HL-60 (cell line): ENCODE results near the gene NCDN.

Experiments used
- DNase-seq, 2 experiments: peaks; one replicate each; pipeline ENCODE4 v3.0.0-alpha.2; 2010 to 2020; ENCODE audit warnings: low read depth in 1 of 2, low spot score in 1 of 2
- H3K27ac ChIP-seq: fragments of 250-450 bp; sonication (Bioruptor Pico); replicated peaks from 2 replicates; pipeline ENCODE4 v1.5.1; 2020; ENCODE audit warnings: mild to moderate bottlenecking, moderate library complexity
- H3K27me3 ChIP-seq: fragments of 250-450 bp; sonication (Bioruptor Pico); 2 replicates; pipeline ENCODE4 v1.5.1; 2021; ENCODE audit warnings: mild to moderate bottlenecking, moderate library complexity; ENCODE audit not compliant: insufficient read depth, poor library complexity, severe bottlenecking
- H3K4me3 ChIP-seq: replicated peaks from 2 replicates; pipeline ENCODE4 v1.5.1; 2011; ENCODE audit warnings: mild to moderate bottlenecking, control low read depth, low read length; ENCODE audit not compliant: insufficient read depth
- GABPA ChIP-seq: IDR thresholded peaks from 2 replicates; pipeline ENCODE4 v1.6.1; 2012; ENCODE audit warnings: low read depth
- POLR2AphosphoS5 ChIP-seq: IDR thresholded peaks from 2 replicates; pipeline ENCODE4 v1.6.1; 2012; ENCODE audit warnings: low read depth
- SPI1 ChIP-seq: IDR thresholded peaks from 2 replicates; pipeline ENCODE4 v1.6.1; 2012; ENCODE audit warnings: low read depth, mild to moderate bottlenecking, borderline replicate concordance
- TF ChIP-seq, protein P1 (sequence below): IDR thresholded peaks from 2 replicates; pipeline ENCODE4 v1.6.1; 2012; ENCODE audit warnings: low read depth; ENCODE audit not compliant: insufficient replicate concordance
- TF ChIP-seq, protein P2 (sequence below): IDR thresholded peaks from one replicate; pipeline ENCODE4 v1.5.1; 2011; ENCODE audit warnings: low read length, control low read depth, inconsistent platforms; ENCODE audit not compliant: insufficient read depth

Gene NCDN

DNA sequence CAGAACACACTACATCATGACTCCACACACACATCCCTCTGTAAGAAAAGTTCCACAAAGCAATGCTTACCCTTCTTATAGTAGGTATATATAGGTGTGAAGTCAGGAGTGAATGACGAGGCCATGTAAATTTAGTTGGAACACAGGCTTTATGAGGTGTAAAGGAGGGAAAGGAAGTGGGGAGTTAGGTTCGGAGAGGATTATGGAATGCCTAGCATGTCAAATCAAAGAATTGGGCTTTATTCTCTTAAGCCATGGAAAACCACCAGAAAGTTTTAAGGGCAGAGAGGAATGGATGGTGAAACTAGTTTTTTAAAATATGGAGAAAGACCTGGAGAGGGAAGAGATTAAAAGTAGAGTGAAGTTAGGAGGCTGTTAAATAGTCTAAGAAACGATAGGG lies 41.8 kb downstream of the NCDN start:
- Histone ChIP-seq H3K27ac (no peak overlapping the region), H3K4me3 (no peak overlapping the region), H3K27me3 (no peaks in the 10 kb centered on the region)
- no peak for TF ChIP-seq GABPA
- TF ChIP-seq, protein P1, sequence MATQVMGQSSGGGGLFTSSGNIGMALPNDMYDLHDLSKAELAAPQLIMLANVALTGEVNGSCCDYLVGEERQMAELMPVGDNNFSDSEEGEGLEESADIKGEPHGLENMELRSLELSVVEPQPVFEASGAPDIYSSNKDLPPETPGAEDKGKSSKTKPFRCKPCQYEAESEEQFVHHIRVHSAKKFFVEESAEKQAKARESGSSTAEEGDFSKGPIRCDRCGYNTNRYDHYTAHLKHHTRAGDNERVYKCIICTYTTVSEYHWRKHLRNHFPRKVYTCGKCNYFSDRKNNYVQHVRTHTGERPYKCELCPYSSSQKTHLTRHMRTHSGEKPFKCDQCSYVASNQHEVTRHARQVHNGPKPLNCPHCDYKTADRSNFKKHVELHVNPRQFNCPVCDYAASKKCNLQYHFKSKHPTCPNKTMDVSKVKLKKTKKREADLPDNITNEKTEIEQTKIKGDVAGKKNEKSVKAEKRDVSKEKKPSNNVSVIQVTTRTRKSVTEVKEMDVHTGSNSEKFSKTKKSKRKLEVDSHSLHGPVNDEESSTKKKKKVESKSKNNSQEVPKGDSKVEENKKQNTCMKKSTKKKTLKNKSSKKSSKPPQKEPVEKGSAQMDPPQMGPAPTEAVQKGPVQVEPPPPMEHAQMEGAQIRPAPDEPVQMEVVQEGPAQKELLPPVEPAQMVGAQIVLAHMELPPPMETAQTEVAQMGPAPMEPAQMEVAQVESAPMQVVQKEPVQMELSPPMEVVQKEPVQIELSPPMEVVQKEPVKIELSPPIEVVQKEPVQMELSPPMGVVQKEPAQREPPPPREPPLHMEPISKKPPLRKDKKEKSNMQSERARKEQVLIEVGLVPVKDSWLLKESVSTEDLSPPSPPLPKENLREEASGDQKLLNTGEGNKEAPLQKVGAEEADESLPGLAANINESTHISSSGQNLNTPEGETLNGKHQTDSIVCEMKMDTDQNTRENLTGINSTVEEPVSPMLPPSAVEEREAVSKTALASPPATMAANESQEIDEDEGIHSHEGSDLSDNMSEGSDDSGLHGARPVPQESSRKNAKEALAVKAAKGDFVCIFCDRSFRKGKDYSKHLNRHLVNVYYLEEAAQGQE = no peak
- no peak for TF ChIP-seq POLR2AphosphoS5
- TF ChIP-seq SPI1 = no peak
- TF ChIP-seq, protein P2, sequence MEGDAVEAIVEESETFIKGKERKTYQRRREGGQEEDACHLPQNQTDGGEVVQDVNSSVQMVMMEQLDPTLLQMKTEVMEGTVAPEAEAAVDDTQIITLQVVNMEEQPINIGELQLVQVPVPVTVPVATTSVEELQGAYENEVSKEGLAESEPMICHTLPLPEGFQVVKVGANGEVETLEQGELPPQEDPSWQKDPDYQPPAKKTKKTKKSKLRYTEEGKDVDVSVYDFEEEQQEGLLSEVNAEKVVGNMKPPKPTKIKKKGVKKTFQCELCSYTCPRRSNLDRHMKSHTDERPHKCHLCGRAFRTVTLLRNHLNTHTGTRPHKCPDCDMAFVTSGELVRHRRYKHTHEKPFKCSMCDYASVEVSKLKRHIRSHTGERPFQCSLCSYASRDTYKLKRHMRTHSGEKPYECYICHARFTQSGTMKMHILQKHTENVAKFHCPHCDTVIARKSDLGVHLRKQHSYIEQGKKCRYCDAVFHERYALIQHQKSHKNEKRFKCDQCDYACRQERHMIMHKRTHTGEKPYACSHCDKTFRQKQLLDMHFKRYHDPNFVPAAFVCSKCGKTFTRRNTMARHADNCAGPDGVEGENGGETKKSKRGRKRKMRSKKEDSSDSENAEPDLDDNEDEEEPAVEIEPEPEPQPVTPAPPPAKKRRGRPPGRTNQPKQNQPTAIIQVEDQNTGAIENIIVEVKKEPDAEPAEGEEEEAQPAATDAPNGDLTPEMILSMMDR = no peak
- no peak for DNase-seq

DNA sequence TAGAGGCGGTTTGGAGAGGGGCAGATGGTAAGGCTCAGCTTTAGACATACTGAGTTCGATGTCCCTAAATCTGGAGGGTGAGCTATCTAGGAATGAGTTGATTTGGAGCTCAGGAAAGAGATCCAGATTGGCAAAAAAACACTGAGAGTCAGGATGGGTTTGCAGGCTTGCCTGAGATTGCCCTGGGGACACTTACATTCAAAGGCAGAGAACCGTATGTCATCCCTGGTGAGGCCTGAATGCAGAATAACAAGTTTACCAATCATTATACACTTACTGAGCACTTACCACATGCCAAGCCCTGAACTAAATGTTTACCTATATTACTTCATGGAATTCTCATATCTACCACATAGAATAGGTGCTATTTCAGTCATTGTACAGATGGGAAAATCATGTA lies 43.0 kb downstream of the NCDN start:
- TF ChIP-seq SPI1 = no peak
- TF ChIP-seq POLR2AphosphoS5 = no peak
- no peak for TF ChIP-seq GABPA
- TF ChIP-seq, protein P1 = no peak
- TF ChIP-seq, protein P2 = no peak
- no peak for DNase-seq
- Histone ChIP-seq H3K27ac (no peak overlapping the region), H3K4me3 (no peak overlapping the region), H3K27me3 (no peaks in the 10 kb centered on the region)

DNA sequence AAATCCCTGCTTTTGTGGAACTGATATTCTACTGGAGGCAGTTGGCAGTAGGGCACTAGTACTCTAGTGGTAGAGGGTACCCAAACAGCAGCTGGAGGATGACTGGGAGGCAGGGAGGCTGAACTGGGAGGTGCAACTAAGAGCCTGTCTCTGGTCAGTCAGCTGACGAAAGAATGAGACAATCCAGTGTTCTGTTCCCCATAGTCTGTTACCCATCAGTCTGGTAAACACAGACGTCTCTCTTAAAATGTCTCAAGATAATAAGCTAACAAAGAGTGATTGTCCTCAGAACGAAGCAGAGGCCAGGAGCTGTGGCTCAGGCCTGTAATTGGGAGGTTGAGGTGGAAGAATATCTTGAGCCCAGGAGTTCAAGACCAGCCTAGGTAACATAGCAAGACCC lies 45.9 kb downstream of the NCDN start:
- no peak overlapping the region for H3K27ac ChIP-seq
- no peaks in the 10 kb centered on the region for H3K27me3 ChIP-seq
- no peak overlapping the region for H3K4me3 ChIP-seq
- DNase-seq = no peak
- TF ChIP-seq GABPA (no peak), POLR2AphosphoS5 (no peak), SPI1 (no peak)
- TF ChIP-seq, protein P1 = no peak
- TF ChIP-seq, protein P2 = no peak
